Head of caudate nucleus (tissue), 42 donors: ENCODE data around the gene GPR39.

Experiments
- DNase-seq, 42 donors: peaks; one replicate each; pipeline versions ENCODE4 v3.0.0 to v3.0.0-alpha.2; 2020 to 2021; ENCODE audit warnings: mixed read lengths in 7 of 42
- intact Hi-C: fragments of 100-400 bp; cut with DNase I; formaldehyde crosslinking; loops from one replicate; pipeline ENCODE4 v1.15.0; 2022

GPR39 gene

DNA sequence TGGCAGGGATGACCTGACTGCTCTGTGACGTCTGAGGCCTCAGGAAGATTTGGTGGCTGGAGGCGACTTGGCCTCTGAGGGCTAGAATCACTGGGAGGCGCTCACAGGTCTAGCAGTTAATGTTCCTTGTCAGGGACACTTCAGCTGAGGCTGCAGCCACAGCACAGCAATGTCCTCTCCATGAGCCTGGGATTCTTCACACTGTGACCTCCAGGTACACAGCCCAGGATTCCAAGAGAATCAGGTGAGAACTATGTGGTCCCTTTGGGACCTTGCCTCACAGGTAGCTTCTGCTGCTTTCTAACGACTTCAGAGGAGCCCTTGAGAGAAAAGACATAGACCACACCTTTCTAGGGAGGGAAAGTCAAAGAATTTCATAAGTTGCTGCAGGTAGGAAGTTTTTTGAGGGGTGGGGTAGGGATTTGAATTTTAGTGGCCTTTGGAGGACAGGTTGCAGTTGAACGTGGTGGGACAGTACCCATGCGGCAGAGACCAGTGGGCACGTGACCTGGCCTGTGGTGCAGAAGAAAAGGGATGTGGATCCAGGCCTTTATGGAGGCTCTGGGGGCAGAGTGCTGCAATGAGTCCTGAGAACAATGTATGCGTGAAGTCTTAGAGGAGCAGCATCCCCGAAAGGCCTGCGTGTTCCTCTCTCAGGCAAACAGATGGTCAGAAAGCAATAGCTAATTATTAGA lies 167.2 kb downstream of the GPR39 start:
- intact Hi-C loops = no loop called here
- DNase-seq = no peak

- intact Hi-C loops = no loop called here
- no peak for DNase-seq
Observed at GRCh38 chr2:132584976-132585817, 168.6 kb downstream of the GPR39 start.

- DNase-seq = peak in 4 of 42 donors; percentile 8 to 27 (median 18)
- intact Hi-C loops = no loop called here
Observed at GRCh38 chr2:132586101-132586511, 169.5 kb downstream of the GPR39 start.

- DNase-seq = no peak
- intact Hi-C loops = no loop called here
Observed at GRCh38 chr2:132586835-132587234, 170.2 kb downstream of the GPR39 start.

- no peak for DNase-seq
- intact Hi-C loops = no loop called here
Observed at GRCh38 chr2:132588576-132588975, 172.0 kb downstream of the GPR39 start.

DNA sequence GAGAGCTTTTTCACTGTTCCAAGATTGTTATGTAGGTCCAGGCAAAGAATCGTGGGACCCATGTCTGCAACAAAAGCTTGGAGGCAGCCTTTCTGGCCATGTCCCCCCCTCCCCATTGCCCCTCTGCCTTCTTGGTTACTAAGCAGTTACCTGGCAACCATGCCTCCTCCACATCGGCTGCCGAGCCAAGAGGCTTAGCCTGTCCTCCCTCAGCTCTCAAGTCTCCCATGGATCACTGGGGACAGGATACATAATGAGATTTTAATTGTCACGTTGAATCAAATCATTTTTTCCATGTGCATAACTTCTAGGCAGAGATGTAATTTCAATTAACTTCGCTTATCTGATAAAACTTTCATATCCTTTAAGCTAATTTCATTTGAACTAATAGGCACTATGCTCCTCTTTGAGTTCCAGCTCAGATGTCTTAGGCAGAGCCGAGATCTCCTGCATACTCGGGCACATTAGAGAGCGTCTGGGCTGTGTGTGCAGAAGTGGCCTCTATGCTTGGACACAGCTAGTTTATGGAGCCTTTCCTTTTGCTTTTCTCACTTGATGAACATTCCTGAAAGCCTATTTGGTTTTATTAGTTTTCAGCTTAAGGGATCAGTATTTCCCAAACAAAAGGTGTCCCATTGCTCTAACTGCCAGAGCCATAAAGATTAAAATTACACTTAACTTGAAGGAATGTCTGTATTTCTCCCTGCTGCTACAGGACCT lies 172.7 kb downstream of the GPR39 start:
- intact Hi-C loops = no loop called here
- peak in 4 of 42 donors; percentile 15 to 36 (median 26) for DNase-seq

GRCh38 chr2:132589966-132590365 lies 173.4 kb downstream of the GPR39 start:
- no peak for DNase-seq
- intact Hi-C loops = no loop called here

DNA sequence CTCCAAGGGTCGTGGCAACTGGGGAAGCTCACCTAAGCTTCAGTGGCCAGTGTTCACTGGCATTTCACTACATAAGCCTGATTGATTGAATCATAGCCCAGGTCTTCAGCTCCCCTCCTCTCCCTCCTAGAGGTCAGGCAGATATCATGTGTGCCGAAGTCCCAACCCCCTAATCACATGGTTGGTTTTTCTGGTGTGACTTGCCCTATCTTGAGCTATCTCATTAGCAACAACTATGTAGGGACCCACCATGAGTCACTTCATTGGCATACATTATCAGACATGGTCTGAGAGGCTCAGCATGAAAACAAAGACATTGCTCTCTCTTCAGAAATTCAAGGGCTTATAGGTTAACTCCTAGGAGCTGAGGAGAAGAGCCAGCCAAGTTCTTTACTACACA lies 176.6 kb downstream of the GPR39 start:
- DNase-seq = no peak
- intact Hi-C loops = no loop called here

GRCh38 chr2:132595186-132595585 lies 178.6 kb downstream of the GPR39 start:
- intact Hi-C loops = no loop called here
- DNase-seq = no peak

- intact Hi-C loops = no loop called here
- DNase-seq = no peak
Observed at GRCh38 chr2:132595693-132596092, 179.1 kb downstream of the GPR39 start.

DNA sequence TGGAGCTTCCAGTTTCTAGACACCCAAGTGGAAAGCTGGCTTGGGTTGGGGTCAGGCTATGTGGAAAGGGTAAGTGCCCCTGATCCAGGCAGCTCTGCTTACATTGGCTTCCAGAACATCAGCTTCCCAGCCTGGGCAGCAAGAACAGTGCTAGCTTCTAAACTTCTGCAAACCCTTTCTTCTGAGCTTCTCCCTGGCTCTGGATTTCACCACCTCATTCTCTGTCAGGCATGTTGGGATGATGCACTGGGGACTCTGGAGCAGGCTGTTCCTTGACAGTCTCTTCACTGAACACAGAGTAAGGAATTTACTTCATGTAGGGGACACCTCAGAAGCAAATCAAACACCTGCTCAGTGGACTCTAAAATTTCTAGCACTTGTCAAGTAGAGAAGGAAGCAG lies 180.6 kb downstream of the GPR39 start:
- no peak for DNase-seq
- intact Hi-C loops = no loop called here

DNA sequence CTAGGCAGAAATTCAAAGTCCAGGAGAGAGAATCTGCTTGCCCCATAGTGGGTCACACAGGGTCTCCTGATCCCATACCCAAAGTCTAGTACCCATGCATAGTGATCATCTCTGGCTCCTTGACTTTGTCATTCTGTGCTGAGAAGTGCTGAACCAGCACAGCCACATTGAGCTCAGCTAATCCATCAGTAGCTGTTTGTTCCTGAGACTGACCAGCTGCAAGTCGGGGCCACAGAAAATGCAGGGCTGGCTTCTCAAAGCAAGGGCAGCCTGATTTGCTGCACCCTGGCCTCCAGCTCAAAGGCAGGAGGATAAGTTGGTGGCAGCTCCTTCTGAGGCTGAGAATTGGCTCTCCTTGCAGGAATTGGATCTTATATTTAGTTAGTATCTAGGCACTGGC lies 181.2 kb downstream of the GPR39 start:
- no peak for DNase-seq
- intact Hi-C loops = no loop called here

DNA sequence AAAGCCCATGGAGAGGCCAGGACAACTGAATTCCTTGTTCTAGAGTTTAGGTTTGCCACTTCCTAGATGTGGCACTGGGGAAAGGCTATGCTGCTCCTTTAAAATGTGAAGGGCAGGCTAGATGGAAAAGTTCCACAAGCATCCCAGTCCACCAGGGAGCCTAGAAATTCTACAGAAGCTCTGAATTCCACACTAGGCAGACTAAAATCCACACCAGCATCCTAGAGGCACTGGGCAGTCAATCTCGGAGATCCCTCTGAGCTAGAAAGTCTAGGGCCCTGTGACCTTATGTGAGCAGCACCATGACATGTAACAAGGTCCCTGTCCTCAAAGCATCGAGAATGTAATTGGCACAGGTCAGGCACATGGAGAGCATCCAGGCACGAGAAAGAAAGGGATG lies 181.9 kb downstream of the GPR39 start:
- intact Hi-C loops = no loop called here
- no peak for DNase-seq

DNA sequence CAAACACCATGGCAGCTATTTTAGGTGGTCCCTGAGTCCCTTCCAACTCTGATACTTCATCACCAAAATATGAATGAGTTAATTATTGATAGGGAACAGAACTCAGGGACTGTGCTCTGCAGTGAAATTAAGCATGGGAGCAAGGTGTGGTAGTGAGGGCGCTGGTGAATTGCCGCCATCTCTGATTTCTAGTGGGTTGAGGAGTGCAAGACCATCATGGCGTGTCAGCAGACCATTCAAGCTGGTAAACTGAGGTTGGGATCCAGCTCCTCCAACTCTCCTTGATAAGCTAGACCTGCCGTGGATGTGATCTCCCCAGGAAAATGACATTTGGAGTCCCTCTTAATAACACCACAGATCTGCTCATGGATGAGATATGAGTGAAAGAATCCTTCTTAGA lies 183.0 kb downstream of the GPR39 start:
- no peak for DNase-seq
- intact Hi-C loops = no loop called here

GRCh38 chr2:132604561-132604960 lies 188.0 kb downstream of the GPR39 start:
- intact Hi-C loops = no loop called here
- DNase-seq = no peak

DNA sequence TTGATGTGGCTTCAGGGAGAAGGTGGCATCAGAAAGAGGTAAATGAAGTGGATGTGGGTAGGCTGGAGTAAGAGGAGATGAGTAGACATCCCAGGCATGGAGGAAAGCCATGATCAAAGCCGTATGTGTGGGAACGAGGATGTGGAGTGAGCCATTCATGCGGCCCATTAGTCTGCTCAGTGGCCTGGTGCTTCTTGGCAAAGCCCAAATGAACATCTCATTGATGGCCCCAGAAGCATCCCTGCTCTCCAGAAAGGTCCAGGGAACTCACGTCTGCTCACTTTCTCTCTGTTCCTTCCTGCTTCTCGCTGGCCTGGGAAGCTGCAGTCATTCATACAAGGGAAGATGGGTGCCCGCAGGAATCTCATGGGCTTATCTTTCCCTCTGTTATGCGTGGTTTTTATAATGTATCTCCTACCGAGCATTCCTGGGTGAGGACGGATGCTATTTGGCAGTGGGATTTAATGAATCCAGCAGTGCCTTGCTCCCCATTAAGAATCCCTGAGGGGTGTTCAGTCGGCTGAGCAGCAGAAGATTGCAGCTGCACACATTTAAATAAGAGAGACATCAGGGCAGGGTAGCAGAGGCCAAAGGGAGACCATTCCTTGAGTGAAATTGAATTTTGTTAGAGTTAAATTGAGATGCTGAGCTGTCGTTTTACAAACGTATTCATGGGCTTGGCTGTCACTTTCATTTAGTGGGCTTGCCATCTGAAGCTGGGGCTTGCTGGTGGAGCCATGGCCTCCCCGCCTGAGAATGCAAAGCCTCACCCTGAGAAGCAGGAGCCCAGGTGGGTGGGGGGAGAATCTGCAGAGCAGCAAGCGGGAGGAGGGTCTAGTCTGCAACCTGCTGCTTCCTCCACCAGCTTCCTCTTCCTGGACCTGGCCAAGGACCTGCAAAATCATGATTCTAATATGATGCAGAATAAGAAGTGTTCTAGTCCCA lies 188.9 kb downstream of the GPR39 start:
- intact Hi-C loops = no loop called here
- DNase-seq = no peak

GRCh38 chr2:132606649-132607048 lies 190.0 kb downstream of the GPR39 start:
- intact Hi-C loops = no loop called here
- DNase-seq = no peak

- intact Hi-C loops = no loop called here
- no peak for DNase-seq
Observed at GRCh38 chr2:132607426-132608090, 191.0 kb downstream of the GPR39 start.
